ENCODE measurements around the gene C1orf115.

C1orf115 gene

GRCh38 chr1:220706480-220706879, 16.3 kb downstream of the C1orf115 start:
- no peaks in the 10 kb centered on the region for H3K79me1 ChIP-seq (ENCODE audit: low read depth, low read length)
- H2AFZ ChIP-seq (ENCODE audit: low read length): no peak overlapping the region
- no peak overlapping the region for H3K9ac ChIP-seq (ENCODE audit: low read depth, low read length, poor library complexity)
- H4K91ac ChIP-seq (ENCODE audit: low read depth, low read length, poor library complexity): no peak overlapping the region
- H3K4me1 ChIP-seq (ENCODE audit: control insufficient read depth in 2 of 2, insufficient read depth in 1 of 2, low read depth in 1 of 2, low read length in 2 of 2): peaks cover 0 to 2% of the 10 kb centered on the region in 2 donors
- no peak overlapping the region for H2AK5ac ChIP-seq (ENCODE audit: low read depth, low read length)
- no peaks in the 10 kb centered on the region for H3K9me3 ChIP-seq (replicated peaks in 1 of 2; ENCODE audit: control insufficient read depth in 2 of 2, insufficient read depth in 1 of 2, low read depth in 1 of 2, low read length in 2 of 2)
- H2BK120ac ChIP-seq (ENCODE audit: low read depth, low read length): no peak overlapping the region
- no peak overlapping the region for H2BK15ac ChIP-seq (ENCODE audit: low read length)
- H3K36me3 ChIP-seq (replicated peaks in 1 of 2; ENCODE audit: control insufficient read depth in 2 of 2, insufficient read depth in 2 of 2, low read length in 2 of 2): no peaks in the 10 kb centered on the region
- no peak overlapping the region for H3K4me3 ChIP-seq (ENCODE audit: low read length in 2 of 2)
- no peak overlapping the region for H3K14ac ChIP-seq (ENCODE audit: low read length)
- no peak overlapping the region for H3K23ac ChIP-seq (ENCODE audit: low read depth, low read length, poor library complexity)
- no peak overlapping the region for H3K4ac ChIP-seq (ENCODE audit: low read length)
- H4K8ac ChIP-seq (ENCODE audit: low read depth, low read length): no peak overlapping the region
- peaks cover 0 to 11% (median 0%) of the 10 kb centered on the region in 3 experiments for H3K27me3 ChIP-seq (ENCODE audit: control insufficient read depth in 3 of 3, insufficient read depth in 3 of 3, low read depth in 1 of 3, low read length in 3 of 3)
- no peak overlapping the region for H2BK5ac ChIP-seq (ENCODE audit: low read length)
- no peak overlapping the region for H2BK12ac ChIP-seq (ENCODE audit: low read length)
- no CpG with 5 or more reads among the region's 9 CpGs for WGBS, 2 donors (ENCODE audit: extremely low coverage in 2 of 2, insufficient read length in 2 of 2, insufficient replicate concordance in 1 of 2)
- no peak for DNase-seq (ENCODE audit: low spot score)
- no peak overlapping the region for H3K18ac ChIP-seq (ENCODE audit: low read length)
- H3K4me2 ChIP-seq (ENCODE audit: insufficient read depth, low read length, poor library complexity, severe bottlenecking): no peak overlapping the region
- no peak overlapping the region for H3K27ac ChIP-seq (replicated peaks; ENCODE audit: low read length)

- Histone ChIP-seq H2BK15ac (ENCODE audit: low read length) (no peak overlapping the region), H3K4ac (ENCODE audit: low read length) (peak overlapping the region; percentile 0), H2BK12ac (ENCODE audit: low read length) (no peak overlapping the region), H3K27ac (replicated peaks; ENCODE audit: low read length) (no peak overlapping the region), H3K14ac (ENCODE audit: low read length) (no peak overlapping the region), H2AFZ (ENCODE audit: low read length) (no peak overlapping the region), H3K79me1 (ENCODE audit: low read depth, low read length) (no peaks in the 10 kb centered on the region), H3K4me3 (ENCODE audit: low read length in 2 of 2) (no peak overlapping the region), H3K18ac (ENCODE audit: low read length) (peak overlapping the region; percentile 67), H2AK5ac (ENCODE audit: low read depth, low read length) (no peak overlapping the region), H3K27me3 (ENCODE audit: control insufficient read depth in 3 of 3, insufficient read depth in 3 of 3, low read depth in 1 of 3, low read length in 3 of 3) (peaks cover 0 to 11% (median 0%) of the 10 kb centered on the region in 3 experiments), H2BK5ac (ENCODE audit: low read length) (no peak overlapping the region), H3K4me2 (ENCODE audit: insufficient read depth, low read length, poor library complexity, severe bottlenecking) (no peak overlapping the region), H3K9ac (ENCODE audit: low read depth, low read length, poor library complexity) (no peak overlapping the region), H3K9me3 (replicated peaks in 1 of 2; ENCODE audit: control insufficient read depth in 2 of 2, insufficient read depth in 1 of 2, low read depth in 1 of 2, low read length in 2 of 2) (no peaks in the 10 kb centered on the region), H4K91ac (ENCODE audit: low read depth, low read length, poor library complexity) (no peak overlapping the region), H3K23ac (ENCODE audit: low read depth, low read length, poor library complexity) (no peak overlapping the region), H4K8ac (ENCODE audit: low read depth, low read length) (no peak overlapping the region), H3K4me1 (ENCODE audit: control insufficient read depth in 2 of 2, insufficient read depth in 1 of 2, low read depth in 1 of 2, low read length in 2 of 2) (peaks cover 0 to 2% of the 10 kb centered on the region in 2 donors), H3K36me3 (replicated peaks in 1 of 2; ENCODE audit: control insufficient read depth in 2 of 2, insufficient read depth in 2 of 2, low read length in 2 of 2) (no peaks in the 10 kb centered on the region), H2BK120ac (ENCODE audit: low read depth, low read length) (no peak overlapping the region)
- no CpG with 5 or more reads among the region's 10 CpGs for WGBS, 2 donors (ENCODE audit: extremely low coverage in 2 of 2, insufficient read length in 2 of 2, insufficient replicate concordance in 1 of 2)
- no peak for DNase-seq (ENCODE audit: low spot score)
Measured at GRCh38 chr1:220707160-220707559, 17.0 kb downstream of the C1orf115 start.

GRCh38 chr1:220708244-220708643, 18.1 kb downstream of the C1orf115 start:
- H3K4ac ChIP-seq (ENCODE audit: low read length): no peak overlapping the region
- no CpG with 5 or more reads among the region's 4 CpGs for WGBS, 2 donors (ENCODE audit: extremely low coverage in 2 of 2, insufficient read length in 2 of 2, insufficient replicate concordance in 1 of 2)
- no peak overlapping the region for H2AK5ac ChIP-seq (ENCODE audit: low read depth, low read length)
- H3K23ac ChIP-seq (ENCODE audit: low read depth, low read length, poor library complexity): no peak overlapping the region
- H3K18ac ChIP-seq (ENCODE audit: low read length): no peak overlapping the region
- H3K4me2 ChIP-seq (ENCODE audit: insufficient read depth, low read length, poor library complexity, severe bottlenecking): no peak overlapping the region
- no peaks in the 10 kb centered on the region for H3K9me3 ChIP-seq (replicated peaks in 1 of 2; ENCODE audit: control insufficient read depth in 2 of 2, insufficient read depth in 1 of 2, low read depth in 1 of 2, low read length in 2 of 2)
- no peaks in the 10 kb centered on the region for H3K36me3 ChIP-seq (replicated peaks in 1 of 2; ENCODE audit: control insufficient read depth in 2 of 2, insufficient read depth in 2 of 2, low read length in 2 of 2)
- H2BK5ac ChIP-seq (ENCODE audit: low read length): no peak overlapping the region
- no peak overlapping the region for H4K91ac ChIP-seq (ENCODE audit: low read depth, low read length, poor library complexity)
- no peak for DNase-seq (ENCODE audit: low spot score)
- H3K27me3 ChIP-seq (ENCODE audit: control insufficient read depth in 3 of 3, insufficient read depth in 3 of 3, low read depth in 1 of 3, low read length in 3 of 3): peaks cover 0 to 10% (median 0%) of the 10 kb centered on the region in 3 experiments
- H3K9ac ChIP-seq (ENCODE audit: low read depth, low read length, poor library complexity): no peak overlapping the region
- no peak overlapping the region for H2AFZ ChIP-seq (ENCODE audit: low read length)
- H3K79me1 ChIP-seq (ENCODE audit: low read depth, low read length): no peaks in the 10 kb centered on the region
- no peak overlapping the region for H2BK120ac ChIP-seq (ENCODE audit: low read depth, low read length)
- H3K27ac ChIP-seq (replicated peaks; ENCODE audit: low read length): no peak overlapping the region
- no peak overlapping the region for H3K14ac ChIP-seq (ENCODE audit: low read length)
- no peak overlapping the region for H2BK15ac ChIP-seq (ENCODE audit: low read length)
- no peak overlapping the region for H4K8ac ChIP-seq (ENCODE audit: low read depth, low read length)
- H2BK12ac ChIP-seq (ENCODE audit: low read length): no peak overlapping the region
- H3K4me3 ChIP-seq (ENCODE audit: low read length in 2 of 2): no peak overlapping the region
- H3K4me1 ChIP-seq (ENCODE audit: control insufficient read depth in 2 of 2, insufficient read depth in 1 of 2, low read depth in 1 of 2, low read length in 2 of 2): peaks cover 0 to 2% of the 10 kb centered on the region in 2 donors

DNA sequence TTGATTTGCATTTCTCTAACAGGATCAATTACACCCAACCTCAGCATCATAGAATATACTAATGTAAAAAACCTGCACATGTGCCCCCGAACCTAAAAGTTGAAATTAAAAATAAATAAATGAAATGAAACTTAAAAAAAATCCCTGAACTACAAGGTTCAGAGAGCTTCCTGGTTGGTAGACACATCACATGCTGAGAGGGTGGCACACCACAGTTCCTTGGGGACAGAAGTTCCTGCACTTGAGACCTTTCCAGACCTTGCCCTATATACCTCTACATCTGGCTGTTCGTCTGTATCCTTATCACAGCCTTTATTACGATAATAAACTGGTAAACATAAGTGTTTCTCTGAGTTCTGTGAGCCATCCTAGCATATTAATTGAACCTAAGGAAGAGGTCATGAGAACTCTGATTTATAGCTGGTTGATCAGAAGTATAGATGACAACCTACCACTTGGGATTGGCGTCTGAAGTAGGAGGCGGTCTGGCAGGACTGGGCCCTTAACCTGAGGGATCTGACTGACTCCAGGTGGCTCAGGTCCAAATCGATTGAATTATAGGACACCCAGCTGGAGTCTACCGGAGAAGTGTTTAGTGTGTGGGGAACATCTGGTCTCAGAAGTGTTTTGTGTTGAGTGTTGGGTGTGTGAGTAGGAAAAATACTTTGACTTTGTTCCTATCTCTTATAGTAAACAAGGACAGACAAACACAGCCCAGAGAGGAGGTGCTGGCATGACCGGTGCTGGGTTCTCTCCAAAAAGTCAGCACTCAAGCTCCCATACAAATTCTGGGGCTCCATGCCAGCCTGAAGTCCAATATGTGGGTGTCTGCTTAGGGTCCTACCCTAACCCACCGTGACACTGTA, 19.0 kb downstream of the C1orf115 start:
- DNase-seq (ENCODE audit: low spot score): no peak
- H2AFZ ChIP-seq (ENCODE audit: low read length): no peak overlapping the region
- H3K4ac ChIP-seq (ENCODE audit: low read length): no peak overlapping the region
- no peak overlapping the region for H3K23ac ChIP-seq (ENCODE audit: low read depth, low read length, poor library complexity)
- H3K14ac ChIP-seq (ENCODE audit: low read length): no peak overlapping the region
- no peak overlapping the region for H3K27ac ChIP-seq (replicated peaks; ENCODE audit: low read length)
- no peak overlapping the region for H2AK5ac ChIP-seq (ENCODE audit: low read depth, low read length)
- no peak overlapping the region for H4K91ac ChIP-seq (ENCODE audit: low read depth, low read length, poor library complexity)
- H3K18ac ChIP-seq (ENCODE audit: low read length): no peak overlapping the region
- no peak overlapping the region for H2BK5ac ChIP-seq (ENCODE audit: low read length)
- no peak overlapping the region for H2BK15ac ChIP-seq (ENCODE audit: low read length)
- H3K27me3 ChIP-seq (ENCODE audit: control insufficient read depth in 3 of 3, insufficient read depth in 3 of 3, low read depth in 1 of 3, low read length in 3 of 3): peaks cover 0 to 4% (median 0%) of the 10 kb centered on the region in 3 experiments
- no peaks in the 10 kb centered on the region for H3K79me1 ChIP-seq (ENCODE audit: low read depth, low read length)
- no peak overlapping the region for H3K9ac ChIP-seq (ENCODE audit: low read depth, low read length, poor library complexity)
- no CpG with 5 or more reads among the region's 9 CpGs for WGBS, 2 donors (ENCODE audit: extremely low coverage in 2 of 2, insufficient read length in 2 of 2, insufficient replicate concordance in 1 of 2)
- H3K4me2 ChIP-seq (ENCODE audit: insufficient read depth, low read length, poor library complexity, severe bottlenecking): no peak overlapping the region
- no peak overlapping the region for H4K8ac ChIP-seq (ENCODE audit: low read depth, low read length)
- H3K9me3 ChIP-seq (replicated peaks in 1 of 2; ENCODE audit: control insufficient read depth in 2 of 2, insufficient read depth in 1 of 2, low read depth in 1 of 2, low read length in 2 of 2): no peaks in the 10 kb centered on the region
- no peaks in the 10 kb centered on the region for H3K36me3 ChIP-seq (replicated peaks in 1 of 2; ENCODE audit: control insufficient read depth in 2 of 2, insufficient read depth in 2 of 2, low read length in 2 of 2)
- H3K4me1 ChIP-seq (ENCODE audit: control insufficient read depth in 2 of 2, insufficient read depth in 1 of 2, low read depth in 1 of 2, low read length in 2 of 2): peaks cover 0 to 2% of the 10 kb centered on the region in 2 donors
- H3K4me3 ChIP-seq (ENCODE audit: low read length in 2 of 2): no peak overlapping the region
- no peak overlapping the region for H2BK12ac ChIP-seq (ENCODE audit: low read length)
- H2BK120ac ChIP-seq (ENCODE audit: low read depth, low read length): no peak overlapping the region
